ENCODE measurements around the gene SLC25A46. TPM values are rescaled to one million over a fixed set of nuclear protein-coding genes. Genes with fewer than 3 reads are reported as not detected.
"Not testable (repeated sequence)": the region's sequence is repeated elsewhere in the genome, so short reads cannot be mapped to it uniquely, and the experiment has no call there.

SLC25A46 gene
- total RNA-seq, result 61.5 and 63.0 TPM in 2 replicates

DNA sequence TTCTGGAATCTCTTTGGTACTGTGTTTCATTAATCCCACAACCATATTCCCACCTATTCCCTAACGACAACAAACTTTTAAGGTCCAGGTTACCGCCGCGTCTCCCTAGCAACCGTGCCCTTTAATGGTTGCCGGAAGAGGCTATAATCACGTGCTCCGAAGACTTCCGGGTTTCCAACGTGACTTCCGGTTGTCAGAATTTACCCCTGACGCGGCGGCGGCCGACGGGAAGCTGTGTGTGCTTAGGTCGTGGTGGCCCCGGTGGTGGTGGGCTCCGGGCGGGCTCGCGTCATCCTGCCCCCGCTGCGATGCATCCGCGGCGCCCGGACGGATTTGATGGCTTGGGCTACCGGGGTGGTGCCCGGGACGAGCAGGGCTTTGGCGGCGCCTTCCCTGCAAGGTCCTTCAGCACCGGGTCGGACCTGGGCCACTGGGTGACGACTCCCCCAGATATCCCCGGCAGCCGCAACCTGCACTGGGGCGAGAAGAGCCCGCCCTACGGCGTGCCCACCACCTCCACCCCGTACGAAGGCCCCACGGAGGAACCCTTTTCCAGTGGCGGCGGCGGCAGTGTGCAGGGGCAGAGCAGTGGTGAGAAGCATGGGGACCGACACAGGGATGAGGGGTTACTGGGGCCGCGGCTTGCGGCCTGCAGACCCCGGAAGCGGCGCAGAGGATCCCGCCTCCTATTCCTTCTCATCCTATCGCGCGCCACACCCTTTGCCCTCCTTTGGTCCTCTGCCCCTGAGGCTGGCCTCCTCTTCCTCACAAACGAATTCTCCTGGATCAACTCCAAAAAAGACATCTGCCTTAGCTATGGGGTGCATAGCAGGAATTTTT lies at the start of gene SLC25A46:
Gene SLC25A46 (plus strand): TSS at position 196 of the 840 bp plus-strand sequence. CDS start 113 bp downstream, at position 309.
- peak; percentile 85 to 90 for DNase-seq (ENCODE audit: low read depth in 2 of 2)

DNA sequence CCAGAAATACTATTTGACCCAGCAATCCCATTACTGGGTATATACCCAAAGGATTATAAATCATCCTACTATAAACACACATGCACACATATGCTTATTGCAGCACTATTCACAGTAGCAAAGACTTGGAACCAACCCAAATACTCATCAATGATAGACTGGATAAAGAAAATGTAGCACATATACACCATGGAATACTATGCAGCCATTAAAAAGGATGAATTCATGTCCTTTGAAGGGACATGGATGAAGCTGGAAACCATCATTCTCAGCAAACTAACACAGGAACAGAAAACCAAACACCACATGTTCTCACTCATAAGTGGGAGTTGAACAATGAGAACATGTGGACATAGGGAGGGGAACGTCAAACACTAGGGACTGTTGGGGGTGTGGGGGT lies 48.2 kb upstream of the SLC25A46 start:
- not testable (repeated sequence) for DNase-seq (ENCODE audit: low read depth in 2 of 2)

DNA sequence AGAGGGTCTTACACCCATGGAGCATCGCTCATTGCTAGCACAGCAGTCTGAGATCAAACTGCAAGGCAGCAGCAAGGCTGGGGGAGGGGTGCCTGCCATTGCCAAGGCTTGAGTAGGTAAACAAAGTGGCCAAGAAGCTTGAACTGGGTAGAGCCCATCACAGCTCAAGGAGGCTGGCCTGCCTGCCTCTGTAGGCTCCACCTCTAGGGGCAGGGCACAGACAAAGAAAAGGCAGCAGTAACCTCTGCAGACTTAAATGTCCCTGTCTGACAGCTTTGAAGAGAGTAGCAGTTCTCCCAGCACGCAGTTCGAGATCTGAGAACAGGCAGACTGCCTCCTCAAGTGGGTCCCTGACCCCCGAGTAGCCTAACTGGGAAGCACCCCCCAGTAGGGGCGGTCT lies 46.1 kb upstream of the SLC25A46 start:
- not testable (repeated sequence) for DNase-seq (ENCODE audit: low read depth in 2 of 2)

DNA sequence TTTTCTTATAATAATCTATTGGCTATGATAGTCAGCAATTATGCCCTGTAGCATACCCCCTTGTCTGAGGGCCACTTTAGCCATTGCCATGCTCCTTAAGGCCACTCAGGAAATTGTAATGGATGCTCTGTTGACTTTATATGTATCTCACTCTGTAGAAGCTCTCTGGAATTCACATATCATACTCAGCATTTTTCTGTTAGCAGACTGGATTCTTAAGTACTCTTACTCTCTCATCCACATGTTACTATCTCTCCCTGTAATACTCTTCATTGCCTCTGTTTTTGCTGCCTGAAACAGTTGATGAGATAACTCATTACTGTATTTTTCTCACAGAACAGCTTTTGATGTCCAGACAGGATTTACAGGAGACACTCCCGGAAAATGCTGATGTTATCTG lies 36.5 kb upstream of the SLC25A46 start:
- DNase-seq (ENCODE audit: low read depth in 2 of 2), result no peak

DNA sequence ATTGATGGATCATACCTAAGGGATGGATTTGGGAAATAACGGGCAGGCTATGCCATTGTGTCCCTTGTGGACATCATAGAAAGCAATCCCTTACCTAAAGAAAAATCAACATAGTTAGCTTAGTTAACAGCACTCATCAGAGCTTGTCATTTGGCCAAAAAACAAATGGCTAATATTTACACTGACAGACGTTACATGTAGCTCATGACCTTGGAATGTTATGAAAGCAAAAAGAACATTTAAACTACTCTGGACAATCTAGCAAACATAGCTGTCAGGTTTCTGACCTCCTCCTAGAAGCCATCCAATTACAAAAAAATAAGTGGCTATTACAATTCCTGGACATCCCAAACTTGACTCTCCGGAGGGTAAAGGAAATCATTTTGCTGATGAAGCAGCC lies 36.1 kb upstream of the SLC25A46 start:
- DNase-seq (ENCODE audit: low read depth in 2 of 2), result no peak

DNA sequence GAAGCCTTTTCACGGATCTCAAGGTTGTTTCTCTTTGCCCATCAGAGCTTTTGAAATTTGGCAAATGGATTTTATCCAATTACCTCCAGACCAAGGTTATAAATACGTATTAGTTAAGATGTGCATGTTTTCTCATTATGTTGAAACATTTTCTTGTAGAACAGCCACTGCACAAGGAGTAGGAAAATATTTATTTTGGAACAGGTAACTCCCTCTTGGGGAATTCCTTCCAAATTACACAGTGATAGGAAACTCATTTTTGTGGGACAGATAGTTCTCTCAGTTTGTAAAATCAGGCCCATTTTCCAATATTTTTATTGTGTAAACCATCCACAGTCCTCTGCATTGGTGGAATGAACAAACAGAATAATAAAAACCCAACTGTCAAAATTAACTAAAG lies 35.3 kb upstream of the SLC25A46 start:
- DNase-seq (ENCODE audit: low read depth in 2 of 2), result no peak

DNA sequence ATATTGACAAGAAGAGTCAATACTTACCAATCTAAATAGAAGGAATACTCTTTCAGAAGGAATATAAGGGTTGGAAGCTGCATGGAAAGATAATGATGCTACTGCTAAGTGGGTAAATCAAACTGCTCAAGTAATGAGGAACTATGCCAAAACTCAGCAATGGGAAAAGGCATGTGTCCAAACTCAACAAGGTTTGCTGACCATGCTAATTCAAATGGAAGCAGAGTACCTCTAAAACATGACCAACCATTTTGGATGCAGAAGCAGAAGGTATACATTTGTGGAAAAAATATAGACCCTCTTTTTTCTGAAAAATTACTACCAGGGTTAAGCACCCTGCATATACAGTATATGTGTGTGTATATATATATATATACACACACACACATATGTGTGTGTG lies 33.5 kb upstream of the SLC25A46 start:
- no peak for DNase-seq (ENCODE audit: low read depth in 2 of 2)

DNA sequence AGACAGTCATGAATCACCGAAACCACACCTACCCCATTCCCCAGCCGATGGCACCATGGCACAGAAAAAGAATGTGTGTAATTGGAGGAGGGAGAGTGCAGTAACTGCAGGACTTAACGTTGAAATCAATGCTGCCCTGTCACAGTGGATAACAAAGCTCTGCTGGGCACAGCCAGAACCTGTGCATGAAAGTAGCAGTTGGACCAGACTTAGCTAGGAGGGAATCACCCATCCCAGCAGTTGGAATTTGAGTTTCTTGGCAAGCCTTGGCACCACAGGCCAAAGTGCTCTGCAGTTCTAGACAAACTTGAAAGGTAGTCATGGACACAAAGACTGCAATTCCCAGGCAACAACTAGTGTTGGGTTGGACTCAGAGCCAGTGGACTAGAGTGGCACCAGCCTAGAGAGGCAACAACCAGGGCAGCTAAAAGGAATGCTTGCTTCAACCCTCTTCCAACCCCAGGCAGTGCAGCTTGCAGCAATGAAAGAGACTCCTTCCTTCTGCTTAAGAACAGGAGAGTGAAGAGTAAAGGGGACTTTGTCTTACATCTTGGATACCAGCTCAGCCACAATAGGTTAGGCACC lies 31.5 kb upstream of the SLC25A46 start:
- no peak for DNase-seq (ENCODE audit: low read depth in 2 of 2)

DNA sequence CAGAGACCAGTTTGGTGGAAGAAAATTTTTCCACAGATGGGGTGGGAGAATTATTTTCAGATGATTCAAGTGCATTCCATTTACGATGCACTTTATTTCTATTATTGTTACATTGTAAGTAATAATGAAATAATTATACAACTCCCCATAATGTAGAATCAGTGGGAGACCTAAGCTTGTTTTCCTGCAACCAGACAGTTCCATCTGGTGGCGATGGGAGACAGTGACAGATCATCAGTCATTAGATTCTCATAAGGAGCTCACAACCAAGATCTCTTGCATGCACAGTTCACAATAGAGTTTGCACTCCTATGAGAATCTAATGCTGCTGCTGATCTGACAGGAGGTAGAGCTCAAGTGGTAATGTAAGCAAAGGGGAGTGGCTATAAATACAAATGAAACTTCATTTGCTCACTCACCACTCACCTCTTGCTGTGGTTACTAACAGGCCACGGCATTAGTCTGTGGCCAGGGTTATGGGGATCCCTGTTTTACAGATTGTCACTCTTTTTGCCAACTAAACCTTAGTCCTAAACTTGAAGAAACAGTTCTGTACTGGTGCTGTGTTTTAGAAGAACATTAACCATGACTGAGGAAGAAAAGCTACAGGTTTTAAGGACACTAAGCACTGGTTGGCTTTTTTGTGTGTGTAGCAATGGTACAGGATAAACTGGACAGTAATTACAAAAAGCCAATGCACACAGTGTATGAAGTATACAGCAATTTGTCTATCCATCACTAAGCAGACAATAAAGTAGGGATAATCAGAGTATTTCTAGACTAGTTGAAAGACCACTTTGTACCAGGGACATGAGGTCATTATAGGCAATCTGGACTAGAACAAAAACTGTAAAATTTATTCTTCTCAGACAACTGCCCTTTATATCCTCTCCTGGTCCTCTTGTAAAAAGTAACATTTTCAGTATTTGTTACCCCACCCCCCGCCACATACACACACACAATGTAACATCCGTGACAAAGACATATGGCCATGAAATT lies 22.3 kb upstream of the SLC25A46 start:
- DNase-seq (ENCODE audit: low read depth in 2 of 2), result no peak

DNA sequence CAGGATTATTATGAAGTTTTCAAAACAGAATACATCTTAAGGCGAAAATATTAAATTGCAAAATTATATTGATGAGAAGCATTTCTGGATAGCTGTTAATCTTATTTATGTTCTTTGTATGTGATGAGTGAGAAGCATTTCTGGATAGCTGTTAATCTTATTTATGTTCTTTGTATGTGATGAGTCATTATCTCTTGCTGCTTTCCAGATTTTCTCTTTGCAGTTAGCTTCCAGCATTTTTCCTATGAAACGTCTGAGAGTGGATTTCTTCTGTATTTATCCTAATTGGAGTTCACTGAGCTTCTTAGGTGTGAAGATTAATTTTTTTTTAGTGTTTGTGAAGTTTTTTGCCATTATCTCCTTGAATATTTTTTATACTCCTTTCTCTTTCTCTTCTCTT lies 20.5 kb upstream of the SLC25A46 start:
- DNase-seq (ENCODE audit: low read depth in 2 of 2), result no peak

DNA sequence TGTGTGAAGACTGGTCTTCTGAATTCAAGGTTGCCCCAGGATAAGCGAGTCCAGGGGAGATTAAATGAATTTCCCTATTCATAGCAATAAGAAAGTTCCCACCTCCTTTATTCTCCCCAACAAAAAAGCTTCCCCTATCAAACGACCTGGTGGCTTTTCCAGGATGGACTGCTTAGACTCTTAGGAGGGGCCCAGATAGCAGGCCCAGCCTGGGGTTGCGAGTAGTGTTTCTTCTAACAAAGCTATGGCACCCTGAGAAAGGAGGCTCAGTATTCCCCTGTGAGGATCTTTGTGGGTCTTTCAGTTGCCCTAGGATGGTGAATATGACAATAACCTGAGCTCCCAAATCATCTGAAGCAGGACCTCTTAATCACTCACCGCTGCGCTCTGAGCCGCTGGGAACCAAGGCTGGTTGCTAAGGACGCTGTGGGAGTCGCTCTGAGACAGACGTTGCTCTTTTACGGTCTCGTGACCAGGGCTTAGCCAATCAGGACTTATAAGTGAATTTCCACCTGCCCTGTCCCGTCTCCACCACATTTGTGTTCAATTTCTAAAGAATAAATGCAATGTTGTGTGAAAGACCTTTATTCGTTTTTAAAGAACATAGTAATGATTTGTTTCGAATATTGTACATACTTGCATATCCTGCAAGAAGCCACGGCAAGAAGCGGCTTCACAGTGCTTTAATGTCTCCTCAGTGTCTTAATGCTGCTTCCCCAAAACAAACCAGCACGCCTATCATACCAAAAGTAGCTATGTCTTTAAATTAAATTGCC lies 12.4 kb upstream of the SLC25A46 start, which contains the start of gene TMEM232:
Gene TMEM232 (minus strand): TSS at position 423 of the 776 bp plus-strand sequence. CDS start 59,319 bp downstream, outside the sequence.
- peak; percentile 70 to 83 for DNase-seq (ENCODE audit: low read depth in 2 of 2)

DNA sequence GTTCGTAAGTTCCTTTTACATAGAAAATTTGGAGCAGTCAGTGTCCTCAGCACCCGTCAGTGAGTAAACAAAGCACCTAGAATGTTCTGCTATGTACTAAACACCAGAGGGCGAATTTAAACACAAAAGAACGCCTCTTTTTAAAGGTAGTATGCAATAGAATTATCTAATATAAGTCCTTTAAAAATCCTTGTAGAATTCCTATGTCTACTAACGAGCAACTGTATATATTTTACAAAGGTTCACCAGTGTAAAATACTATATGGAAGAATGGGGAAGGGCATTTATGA lies 11.8 kb upstream of the SLC25A46 start:
- peak in 1 of 2 donors; percentile 6 for DNase-seq (ENCODE audit: low read depth in 2 of 2)

DNA sequence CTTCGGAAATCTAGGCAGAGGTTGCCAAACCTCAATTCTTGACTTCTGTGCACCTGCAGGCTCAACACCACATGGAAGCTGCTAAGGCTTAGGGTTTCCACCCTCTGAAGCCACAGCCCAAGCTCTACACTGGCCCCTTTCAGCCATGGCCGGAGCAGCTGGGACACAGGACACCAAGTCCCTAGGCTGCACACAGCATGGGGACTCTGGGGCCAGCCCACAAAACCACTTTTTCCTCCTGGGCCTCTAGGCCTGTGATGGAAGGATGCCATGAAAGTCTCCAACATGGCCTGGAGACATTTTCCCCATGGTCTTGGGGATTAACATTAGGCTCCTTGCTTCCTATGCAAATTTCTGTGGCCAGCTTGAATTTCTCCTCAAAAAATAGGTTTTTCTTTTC lies 7.3 kb upstream of the SLC25A46 start:
- DNase-seq (ENCODE audit: low read depth in 2 of 2), result not testable (repeated sequence)

DNA sequence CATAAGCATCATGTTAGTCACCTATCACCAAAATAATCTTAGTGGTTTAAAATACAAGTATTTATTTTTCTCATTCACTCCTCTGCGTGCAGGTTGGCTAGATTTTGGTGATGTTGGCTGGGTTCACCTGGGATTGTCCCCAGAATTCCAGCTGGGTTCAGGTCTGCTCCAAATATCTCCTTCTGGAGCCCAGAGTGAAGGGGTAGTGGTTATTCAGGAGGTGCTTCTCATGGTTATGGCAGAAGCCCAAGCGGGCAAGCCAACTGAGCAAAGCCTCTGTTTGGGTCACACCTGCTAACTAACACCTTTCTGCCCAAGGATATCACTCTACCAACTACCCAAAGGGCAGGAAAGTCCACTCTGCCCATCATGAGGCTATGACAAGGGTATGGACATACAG lies 4.7 kb upstream of the SLC25A46 start:
- DNase-seq (ENCODE audit: low read depth in 2 of 2), result no peak

DNA sequence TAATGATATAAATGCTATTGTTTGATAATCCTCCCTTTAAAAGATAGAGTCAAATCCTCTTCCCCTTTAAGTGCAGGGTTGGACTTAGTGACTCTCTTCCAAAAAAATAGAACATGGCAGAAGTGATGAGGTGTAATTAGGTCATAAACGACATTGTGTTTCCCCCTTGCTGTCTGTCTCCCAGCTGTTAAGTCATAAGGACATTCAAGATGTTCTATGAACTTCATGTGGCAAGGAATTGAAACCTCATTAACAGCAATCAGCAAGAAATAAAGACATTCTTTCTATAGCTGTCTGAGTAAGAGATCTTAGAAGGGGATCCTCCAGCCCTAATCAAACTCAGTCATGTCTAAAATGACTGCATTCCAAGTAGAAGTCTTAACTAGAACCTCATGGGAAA lies 3.3 kb upstream of the SLC25A46 start:
- no peak for DNase-seq (ENCODE audit: low read depth in 2 of 2)

DNA sequence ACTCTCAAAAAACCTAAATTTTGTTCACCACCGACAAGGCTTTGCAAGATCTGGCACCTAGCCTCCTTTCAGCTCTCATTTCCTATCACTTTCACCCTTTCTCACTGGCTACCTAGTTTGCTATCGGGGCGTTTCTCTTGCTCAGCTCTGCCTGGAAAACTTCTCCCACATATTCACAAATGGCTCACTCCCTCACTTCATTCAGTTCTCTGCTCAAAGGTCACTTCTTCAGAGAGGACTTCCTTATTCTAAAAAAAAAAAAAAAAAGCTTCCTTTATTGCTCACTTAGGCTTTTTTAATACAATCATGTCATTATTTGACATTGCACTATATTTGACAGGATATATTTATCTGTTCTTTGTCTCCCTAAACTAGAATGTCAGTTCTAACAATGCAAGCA lies 2.1 kb upstream of the SLC25A46 start:
- no peak for DNase-seq (ENCODE audit: low read depth in 2 of 2)

DNA sequence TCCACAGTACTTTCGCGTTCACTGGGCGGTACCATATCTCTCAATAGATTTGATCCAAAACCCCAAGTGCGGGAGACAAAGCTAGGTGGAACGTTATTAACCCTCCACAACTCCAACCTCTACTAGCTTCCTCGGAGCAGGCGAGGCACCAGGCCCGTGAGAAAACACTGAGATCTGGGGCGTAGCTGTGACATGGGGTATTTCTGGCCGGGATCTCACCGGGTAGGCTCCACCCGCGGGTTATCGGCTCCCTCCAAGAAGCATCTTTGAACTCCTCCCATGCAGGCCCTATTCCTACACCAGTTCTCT lies 350 bp upstream of the SLC25A46 start:
- DNase-seq (ENCODE audit: low read depth in 2 of 2), result no peak

DNA sequence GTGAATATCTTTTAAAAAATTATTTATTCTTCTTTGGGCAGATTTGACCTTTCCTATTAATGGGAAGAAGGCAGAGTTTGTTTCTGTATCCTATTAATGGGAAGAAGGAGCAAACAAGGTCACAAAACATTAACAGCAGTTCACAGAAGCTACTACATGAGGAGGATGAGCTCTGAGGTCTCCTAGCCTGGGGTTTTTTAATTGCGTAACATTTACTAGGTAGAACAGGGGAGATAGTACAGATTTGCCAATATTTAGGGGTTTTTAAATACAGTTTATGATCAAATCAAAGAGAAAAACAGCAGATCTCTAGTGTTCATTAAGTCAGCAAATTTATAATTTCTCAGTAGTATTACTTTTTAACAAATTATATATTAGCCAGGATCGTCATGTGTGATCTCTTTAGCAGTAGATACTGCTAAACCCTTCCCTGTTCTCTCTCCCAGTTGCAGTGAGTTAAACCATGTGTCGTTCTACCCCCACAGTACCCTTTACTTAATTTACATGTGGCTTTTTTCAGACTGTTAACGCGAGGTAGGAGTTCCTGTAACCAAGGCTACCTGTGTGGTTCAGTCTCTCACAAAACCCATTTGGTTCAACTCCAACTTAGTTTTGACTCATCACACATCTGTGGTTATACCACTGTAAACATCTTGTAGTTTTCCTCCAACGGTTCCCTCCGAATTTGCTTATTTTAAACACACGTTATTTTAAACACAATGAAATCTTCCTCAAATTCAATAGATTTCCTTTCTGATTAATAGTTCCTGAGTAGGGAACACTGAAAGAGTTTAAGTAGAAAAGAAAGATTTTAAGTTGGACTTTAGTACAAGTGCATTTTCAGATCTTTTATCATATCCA lies 13.3 kb downstream of the SLC25A46 start:
- DNase-seq (ENCODE audit: low read depth in 2 of 2), result no peak

DNA sequence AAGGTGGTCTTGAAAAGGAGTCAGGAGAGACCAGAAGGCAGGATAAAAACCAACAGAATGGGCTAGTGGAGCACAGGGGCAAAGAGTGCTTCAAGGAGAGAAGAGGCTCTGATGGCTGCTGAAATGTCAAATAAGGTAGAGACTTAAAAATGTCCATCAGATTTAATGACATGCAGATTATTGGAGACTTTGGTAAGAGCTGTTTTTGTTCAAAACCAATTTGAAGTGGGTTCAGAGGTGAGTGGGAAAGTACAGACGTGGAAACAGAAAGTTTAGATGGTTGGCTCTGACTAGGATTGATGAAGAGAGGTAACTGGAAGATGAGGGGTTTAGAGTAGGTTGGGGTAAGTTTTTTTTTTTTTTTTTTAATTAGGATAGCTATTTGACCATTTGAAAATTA lies 14.1 kb downstream of the SLC25A46 start:
- no peak for DNase-seq (ENCODE audit: low read depth in 2 of 2)

DNA sequence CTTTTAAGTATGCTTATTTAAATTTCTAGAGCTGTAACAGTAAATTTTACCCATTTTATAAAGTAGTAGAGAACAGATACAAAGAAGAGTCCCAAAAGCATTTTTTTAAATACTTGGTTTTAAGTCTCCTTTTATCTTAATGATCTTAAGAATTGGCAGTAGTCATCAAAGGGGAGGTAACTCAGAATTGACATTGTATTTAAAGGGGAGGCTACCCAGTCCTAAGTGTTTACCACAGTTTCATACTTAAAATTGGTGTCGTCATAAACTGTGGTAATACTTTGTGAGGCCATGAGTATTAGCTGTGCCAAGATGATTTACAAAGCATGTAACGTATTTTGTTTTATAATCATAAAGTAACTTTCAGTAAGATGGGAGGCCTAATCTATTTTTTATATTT lies 14.8 kb downstream of the SLC25A46 start:
- no peak for DNase-seq (ENCODE audit: low read depth in 2 of 2)
